GM12878 (cell line): ENCODE data around the gene WDR91.

Source experiments
- EZH2 ChIP-seq: IDR thresholded peaks from 2 replicates; pipeline ENCODE4 v1.6.1; 2012; ENCODE audit warnings: low read depth, mild to moderate bottlenecking, control low read depth, inconsistent platforms, low read length, borderline replicate concordance; ENCODE audit not compliant: control insufficient read depth
- HDAC6 ChIP-seq: fragments of 200-600 bp; sonication (generic); IDR thresholded peaks from one replicate; pipeline ENCODE4 v1.8.0; 2017; ENCODE audit warnings: antibody characterized with exemption; ENCODE audit not compliant: unreplicated experiment
- TF ChIP-seq, protein P1 (sequence below): fragments of 450-650 bp; formaldehyde crosslinking; IDR thresholded peaks from 2 replicates; pipeline ENCODE4 v1.4.0; 2020; ENCODE audit warnings: mild to moderate bottlenecking, moderate library complexity
- TF ChIP-seq, protein P2 (sequence below): fragments of 450-650 bp; IDR thresholded peaks from 2 replicates; pipeline ENCODE4 v1.6.1; 2016; ENCODE audit warnings: mild to moderate bottlenecking, moderate library complexity, borderline replicate concordance

DNA sequence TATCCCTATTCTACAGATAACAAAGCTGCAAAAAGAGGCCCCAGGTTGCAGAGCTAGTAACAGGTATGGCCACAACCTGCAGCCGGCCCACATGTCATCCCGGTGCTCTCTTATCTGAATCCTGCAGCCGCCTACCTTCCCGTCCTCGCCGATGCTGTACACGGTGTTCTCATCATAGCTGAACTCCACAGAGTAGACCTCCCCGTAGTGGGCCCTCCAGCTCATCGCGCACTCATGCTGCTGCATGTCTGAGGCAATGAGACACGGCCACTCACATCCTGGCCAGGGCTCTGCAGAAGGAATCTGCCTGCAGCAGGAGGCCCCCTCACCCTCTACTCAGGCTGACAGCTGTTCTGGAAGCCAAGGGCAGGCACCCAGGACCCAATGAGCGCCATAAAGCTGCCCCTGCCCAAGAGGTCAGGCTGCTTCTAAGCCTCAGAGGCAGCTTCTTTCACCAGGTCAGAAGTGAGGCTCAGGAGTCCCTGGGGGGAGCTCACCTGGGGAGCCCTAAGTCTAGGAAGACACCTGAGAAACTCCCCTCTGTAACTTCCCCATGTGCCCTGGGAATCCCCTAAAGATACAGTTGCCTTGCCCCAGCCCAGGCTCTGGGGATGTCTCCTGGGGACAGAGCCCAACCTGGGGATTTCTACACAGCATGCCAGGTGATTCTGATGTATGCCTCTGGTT, 22.9 kb downstream of the WDR91 start:
- TF ChIP-seq, protein P1, sequence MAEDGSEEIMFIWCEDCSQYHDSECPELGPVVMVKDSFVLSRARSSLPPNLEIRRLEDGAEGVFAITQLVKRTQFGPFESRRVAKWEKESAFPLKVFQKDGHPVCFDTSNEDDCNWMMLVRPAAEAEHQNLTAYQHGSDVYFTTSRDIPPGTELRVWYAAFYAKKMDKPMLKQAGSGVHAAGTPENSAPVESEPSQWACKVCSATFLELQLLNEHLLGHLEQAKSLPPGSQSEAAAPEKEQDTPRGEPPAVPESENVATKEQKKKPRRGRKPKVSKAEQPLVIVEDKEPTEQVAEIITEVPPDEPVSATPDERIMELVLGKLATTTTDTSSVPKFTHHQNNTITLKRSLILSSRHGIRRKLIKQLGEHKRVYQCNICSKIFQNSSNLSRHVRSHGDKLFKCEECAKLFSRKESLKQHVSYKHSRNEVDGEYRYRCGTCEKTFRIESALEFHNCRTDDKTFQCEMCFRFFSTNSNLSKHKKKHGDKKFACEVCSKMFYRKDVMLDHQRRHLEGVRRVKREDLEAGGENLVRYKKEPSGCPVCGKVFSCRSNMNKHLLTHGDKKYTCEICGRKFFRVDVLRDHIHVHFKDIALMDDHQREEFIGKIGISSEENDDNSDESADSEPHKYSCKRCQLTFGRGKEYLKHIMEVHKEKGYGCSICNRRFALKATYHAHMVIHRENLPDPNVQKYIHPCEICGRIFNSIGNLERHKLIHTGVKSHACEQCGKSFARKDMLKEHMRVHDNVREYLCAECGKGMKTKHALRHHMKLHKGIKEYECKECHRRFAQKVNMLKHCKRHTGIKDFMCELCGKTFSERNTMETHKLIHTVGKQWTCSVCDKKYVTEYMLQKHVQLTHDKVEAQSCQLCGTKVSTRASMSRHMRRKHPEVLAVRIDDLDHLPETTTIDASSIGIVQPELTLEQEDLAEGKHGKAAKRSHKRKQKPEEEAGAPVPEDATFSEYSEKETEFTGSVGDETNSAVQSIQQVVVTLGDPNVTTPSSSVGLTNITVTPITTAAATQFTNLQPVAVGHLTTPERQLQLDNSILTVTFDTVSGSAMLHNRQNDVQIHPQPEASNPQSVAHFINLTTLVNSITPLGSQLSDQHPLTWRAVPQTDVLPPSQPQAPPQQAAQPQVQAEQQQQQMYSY, result no peak
- TF ChIP-seq, protein P2, sequence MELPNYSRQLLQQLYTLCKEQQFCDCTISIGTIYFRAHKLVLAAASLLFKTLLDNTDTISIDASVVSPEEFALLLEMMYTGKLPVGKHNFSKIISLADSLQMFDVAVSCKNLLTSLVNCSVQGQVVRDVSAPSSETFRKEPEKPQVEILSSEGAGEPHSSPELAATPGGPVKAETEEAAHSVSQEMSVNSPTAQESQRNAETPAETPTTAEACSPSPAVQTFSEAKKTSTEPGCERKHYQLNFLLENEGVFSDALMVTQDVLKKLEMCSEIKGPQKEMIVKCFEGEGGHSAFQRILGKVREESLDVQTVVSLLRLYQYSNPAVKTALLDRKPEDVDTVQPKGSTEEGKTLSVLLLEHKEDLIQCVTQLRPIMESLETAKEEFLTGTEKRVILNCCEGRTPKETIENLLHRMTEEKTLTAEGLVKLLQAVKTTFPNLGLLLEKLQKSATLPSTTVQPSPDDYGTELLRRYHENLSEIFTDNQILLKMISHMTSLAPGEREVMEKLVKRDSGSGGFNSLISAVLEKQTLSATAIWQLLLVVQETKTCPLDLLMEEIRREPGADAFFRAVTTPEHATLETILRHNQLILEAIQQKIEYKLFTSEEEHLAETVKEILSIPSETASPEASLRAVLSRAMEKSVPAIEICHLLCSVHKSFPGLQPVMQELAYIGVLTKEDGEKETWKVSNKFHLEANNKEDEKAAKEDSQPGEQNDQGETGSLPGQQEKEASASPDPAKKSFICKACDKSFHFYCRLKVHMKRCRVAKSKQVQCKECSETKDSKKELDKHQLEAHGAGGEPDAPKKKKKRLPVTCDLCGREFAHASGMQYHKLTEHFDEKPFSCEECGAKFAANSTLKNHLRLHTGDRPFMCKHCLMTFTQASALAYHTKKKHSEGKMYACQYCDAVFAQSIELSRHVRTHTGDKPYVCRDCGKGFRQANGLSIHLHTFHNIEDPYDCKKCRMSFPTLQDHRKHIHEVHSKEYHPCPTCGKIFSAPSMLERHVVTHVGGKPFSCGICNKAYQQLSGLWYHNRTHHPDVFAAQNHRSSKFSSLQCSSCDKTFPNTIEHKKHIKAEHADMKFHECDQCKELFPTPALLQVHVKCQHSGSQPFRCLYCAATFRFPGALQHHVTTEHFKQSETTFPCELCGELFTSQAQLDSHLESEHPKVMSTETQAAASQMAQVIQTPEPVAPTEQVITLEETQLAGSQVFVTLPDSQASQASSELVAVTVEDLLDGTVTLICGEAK, result no peak
- TF ChIP-seq HDAC6 (no peak), EZH2 (no peak)
